Activated CD4-positive, alpha-beta T cell treated with anti-CD3 and anti-CD28 coated beads, Interleukin-10, Interleukin-2, amounts not matched to agents 100 ng/mL and 50 ng/mL, durations not matched to agents 16 hours and 8 hours (primary cell): ENCODE measurements around the gene KCNRG.
"Not testable (repeated sequence)": the region's sequence is repeated elsewhere in the genome, so short reads cannot be mapped to it uniquely, and the experiment has no call there.

Experiments
- DNase-seq: peaks from one replicate; pipeline ENCODE4 v3.0.0-alpha.2; 2020

KCNRG gene

DNA sequence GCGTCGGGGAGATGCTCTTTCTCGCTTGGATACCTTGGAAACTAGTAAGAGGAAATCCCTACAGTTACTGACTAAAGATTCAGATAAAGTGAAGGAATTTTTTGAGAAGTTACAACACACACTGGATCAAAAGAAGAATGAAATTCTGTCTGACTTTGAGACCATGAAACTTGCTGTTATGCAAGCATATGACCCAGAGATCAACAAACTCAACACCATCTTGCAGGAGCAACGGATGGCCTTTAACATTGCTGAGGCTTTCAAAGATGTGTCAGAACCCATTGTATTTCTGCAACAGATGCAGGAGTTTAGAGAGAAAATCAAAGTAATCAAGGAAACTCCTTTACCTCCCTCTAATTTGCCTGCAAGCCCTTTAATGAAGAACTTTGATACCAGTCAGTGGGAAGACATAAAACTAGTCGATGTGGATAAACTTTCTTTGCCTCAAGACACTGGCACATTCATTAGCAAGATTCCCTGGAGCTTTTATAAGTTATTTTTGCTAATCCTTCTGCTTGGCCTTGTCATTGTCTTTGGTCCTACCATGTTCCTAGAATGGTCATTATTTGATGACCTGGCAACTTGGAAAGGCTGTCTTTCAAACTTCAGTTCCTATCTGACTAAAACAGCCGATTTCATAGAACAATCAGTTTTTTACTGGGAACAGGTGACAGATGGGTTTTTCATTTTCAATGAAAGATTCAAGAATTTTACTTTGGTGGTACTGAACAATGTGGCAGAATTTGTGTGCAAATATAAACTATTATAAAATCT, 2.7 kb upstream of the KCNRG start:
- DNase-seq = no peak

DNA sequence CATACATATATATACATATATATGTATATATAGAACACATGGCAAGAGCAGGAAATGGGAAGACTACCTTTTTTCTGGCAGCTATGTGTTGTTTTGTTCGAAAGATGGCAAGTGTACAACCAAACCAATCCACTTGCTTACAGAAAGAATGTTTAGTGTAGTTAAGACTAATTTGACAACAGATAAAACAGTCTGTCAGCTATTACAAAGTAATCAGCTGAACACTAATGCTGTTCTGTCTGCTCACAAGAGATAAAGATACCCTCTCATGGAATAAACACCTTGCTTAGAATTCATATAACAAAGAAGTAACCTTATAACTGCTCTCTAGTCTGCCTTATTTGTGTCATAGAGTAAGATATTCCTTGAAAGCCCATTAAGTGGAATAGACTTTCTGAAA, 858 bp upstream of the KCNRG start:
- no peak for DNase-seq

DNA sequence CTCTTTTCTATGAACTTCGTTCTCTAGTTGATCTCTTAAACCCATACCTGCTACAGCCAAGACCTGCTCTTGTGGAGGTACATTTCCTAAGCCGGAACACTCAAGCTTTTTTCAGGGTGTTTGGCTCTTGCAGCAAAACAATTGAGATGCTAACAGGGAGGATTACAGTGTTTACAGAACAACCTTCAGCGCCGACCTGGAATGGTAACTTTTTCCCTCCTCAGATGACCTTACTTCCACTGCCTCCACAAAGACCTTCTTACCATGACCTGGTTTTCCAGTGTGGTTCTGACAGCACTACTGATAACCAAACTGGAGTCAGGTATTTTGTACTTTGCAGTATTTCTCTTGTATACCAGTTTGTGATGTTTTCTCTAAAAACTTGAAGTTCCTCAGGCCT, 506 bp downstream of the KCNRG start:
- no peak for DNase-seq

GRCh38 chr13:50016444-50016843, 1.2 kb downstream of the KCNRG start:
- no peak for DNase-seq

DNA sequence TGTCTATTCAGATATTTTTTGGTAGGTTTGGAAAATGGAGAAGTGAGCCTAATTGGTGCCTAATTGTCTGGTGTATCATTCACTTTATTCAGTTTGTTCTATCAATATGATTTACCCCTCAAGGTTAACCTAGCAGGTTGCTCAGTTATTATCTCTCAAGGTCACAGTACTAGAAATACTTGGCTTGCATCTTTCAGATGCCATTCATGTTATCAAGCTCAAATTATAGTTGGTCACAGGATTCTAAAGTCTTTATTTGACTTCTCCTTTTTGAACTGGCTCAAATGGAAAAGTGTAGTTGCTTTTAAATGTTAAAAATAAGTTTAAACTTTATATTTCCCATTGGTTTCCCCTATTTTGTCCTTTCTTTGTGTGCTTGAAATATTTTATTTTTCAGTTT, 2.6 kb downstream of the KCNRG start:
- DNase-seq = no peak

DNA sequence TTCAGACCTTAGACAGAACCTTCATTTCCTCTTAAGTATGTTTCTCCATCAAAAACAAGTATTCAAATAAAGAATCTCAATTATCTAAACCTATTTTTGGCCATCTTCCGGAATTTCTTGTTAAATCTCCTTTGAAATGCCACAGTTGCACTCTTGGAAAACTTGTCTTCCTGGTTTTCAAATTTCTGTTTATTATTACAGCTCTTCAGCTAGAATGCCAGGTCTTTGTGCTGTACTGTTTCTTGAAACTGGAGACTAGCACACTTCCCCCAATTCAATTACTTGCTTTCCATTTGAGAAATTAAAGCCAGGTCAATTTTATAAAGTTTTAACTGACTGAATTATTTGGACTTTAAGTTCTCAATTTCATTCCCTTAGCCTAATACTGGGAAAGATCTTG, 10.2 kb downstream of the KCNRG start:
- DNase-seq = no peak

DNA sequence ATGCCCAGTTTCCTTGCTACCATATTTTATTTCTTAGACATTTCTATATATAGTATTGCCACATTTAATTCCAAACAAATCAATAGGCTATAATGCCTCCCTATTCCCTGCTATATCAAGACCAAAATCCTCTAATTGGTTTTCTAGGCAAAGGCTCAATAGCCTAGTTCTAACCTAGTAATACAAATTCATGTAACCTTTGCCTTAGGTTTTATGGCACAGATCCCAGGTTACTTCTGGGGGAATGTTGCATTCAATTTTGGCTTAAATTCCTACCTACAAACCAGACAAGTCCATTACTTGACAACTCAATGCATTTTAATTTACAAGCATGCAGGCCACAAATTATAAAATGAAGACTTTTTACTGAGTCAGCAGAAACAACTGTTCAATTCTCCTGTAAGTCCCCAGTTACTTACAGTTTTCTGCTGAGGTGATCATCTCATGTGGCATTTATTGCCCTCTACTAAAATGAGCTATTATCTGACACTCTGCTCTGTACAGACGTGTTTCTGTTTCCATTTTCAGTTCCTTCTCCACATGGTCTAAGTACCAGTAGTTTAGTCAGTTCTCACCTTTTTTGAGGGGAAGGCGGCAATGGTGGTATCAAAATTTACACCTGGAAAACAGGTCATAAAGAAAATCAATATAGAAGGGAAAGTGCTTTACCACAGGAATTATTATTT, 11.7 kb downstream of the KCNRG start:
- DNase-seq = peak; percentile 3

- DNase-seq = no peak
Measured at GRCh38 chr13:50030315-50030714, 15.1 kb downstream of the KCNRG start.

DNA sequence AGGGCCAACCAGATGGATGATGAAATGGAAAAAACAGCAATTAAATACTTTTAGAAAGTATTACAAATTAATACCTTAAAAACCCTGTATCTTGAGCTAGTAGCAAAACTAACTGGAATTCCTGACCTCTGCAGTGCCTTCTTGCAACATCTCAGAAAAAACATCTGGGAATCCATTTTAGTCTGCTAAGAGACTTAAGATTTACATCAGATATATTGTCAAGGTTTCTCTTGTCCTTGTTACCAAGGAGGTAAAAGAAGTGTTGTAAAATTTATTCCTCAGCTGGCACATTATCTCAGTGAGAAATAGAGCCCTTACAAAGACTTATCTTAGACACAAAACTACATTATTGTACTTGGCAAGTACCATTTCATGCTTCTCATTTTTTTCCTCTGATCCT, 18.5 kb downstream of the KCNRG start:
- no peak for DNase-seq

DNA sequence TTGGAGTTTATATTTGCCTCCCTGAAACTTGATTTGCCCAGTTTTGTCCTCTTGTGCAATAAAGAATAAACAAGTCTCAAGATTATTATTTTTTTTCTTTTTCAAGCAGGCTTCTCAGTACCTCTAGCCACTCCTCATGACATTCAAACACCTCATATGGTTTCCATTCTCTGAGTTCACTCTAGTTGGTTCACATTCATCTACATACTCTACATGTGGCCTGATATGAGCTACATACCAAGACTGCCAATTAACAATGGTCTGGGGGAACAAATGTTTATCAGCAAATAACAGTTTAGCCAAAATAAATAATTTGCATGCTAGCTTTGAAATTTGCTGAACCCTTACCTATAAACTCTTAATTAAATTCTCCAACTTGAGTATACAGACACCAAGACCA, 22.5 kb downstream of the KCNRG start:
- no peak for DNase-seq

DNA sequence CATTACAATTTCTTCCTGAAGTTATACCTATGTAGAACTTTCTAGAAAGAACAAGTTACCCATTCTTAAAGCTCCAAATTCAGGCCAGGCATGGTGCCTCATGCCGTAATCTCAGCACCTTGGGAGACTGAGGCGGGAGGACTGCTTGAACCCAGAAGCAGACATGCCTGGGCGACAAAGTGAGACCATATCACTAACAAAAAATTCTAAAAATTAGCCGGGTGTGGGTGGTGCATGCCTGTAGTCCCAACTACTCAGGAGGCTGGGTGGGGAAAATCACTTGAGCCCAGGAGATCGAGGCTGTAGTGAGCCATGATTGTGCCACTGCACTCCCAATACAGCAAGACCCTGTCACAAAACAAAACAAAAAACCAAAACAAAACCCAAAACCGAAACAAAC, 23.0 kb downstream of the KCNRG start:
- no peak for DNase-seq

GRCh38 chr13:50052478-50052877, 37.2 kb downstream of the KCNRG start:
- no peak for DNase-seq

DNA sequence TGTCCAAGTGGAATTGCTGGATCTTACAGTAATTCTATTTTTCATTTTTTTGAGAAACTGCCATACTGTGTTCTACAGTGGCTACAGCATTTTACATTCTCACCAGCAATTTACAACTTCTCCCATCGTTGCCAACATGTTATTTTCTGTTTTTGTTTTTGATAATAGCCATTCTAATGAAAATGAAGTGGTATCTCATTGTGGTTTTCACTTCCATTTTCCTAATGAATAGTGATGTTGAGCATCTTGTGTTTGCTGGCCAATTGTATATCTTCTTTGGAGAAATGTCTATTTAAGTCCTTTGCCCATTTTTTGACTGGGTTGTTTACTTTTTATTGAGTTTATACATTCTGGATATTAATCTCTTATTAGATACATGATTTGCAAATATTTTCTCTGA, 38.6 kb downstream of the KCNRG start:
- no peak for DNase-seq

DNA sequence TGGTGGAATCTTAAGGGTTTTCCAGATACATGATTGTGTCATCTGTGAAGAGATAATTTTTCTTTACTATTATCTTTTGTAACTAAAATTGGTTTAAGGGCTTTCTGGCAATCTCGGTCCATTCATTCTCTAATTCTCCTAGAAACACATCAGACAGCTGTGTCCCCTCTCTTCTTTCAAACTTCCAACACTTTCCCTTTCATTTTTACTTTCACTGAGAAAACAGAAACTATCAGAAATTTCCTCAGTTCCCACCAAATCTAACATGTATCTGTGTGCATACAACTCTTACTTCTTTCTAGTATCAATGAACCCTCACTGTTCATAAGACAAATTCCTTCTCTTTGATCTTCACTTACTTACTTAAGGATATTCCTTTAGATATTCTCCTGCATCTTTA, 40.2 kb downstream of the KCNRG start:
- no peak for DNase-seq

GRCh38 chr13:50060718-50061117, 45.5 kb downstream of the KCNRG start:
- no peak for DNase-seq

GRCh38 chr13:50062336-50062735, 47.1 kb downstream of the KCNRG start:
- DNase-seq = not testable (repeated sequence)

DNA sequence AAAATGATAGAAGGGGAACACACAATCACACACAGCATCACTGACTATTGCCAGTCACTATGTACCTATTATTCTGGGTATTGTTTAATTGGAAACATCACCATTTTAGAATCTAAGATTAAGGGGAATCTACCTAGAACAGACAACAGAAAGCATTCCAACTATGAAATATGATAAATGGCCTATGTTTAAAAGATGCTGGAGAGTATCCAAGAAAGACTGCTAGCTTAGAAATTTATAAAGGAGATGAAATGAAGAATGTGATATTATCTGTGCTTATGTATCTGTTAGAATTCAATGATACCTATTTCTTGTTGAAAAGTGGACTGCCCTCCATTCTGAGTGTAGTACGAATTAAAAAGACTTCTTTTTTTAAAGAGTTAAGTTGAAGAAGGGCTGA, 50.5 kb downstream of the KCNRG start:
- DNase-seq = no peak

- no peak for DNase-seq
Measured at GRCh38 chr13:50068508-50068907, 53.3 kb downstream of the KCNRG start.

GRCh38 chr13:50069261-50069660, 54.0 kb downstream of the KCNRG start:
- DNase-seq = no peak

GRCh38 chr13:50070186-50070585, 54.9 kb downstream of the KCNRG start:
- DNase-seq = no peak
